H54 (cell line): ENCODE data around the gene IP6K3.

Experiments used
- DNase-seq: peaks from one replicate; pipeline ENCODE4 v3.0.0; 2011; ENCODE audit warnings: low spot score, mixed read lengths; ENCODE audit not compliant: insufficient read length
- FAIRE-seq: peaks from 3 replicates; lab custom pipeline; 2011; peaks lifted over from hg19 to GRCh38; lab: Jason Lieb, UNC
- POLR2A ChIP-seq: IDR thresholded peaks from 2 replicates; pipeline ENCODE4 v1.6.1; 2011; ENCODE audit warnings: low read depth, mild to moderate bottlenecking, low read length

IP6K3 gene

DNA sequence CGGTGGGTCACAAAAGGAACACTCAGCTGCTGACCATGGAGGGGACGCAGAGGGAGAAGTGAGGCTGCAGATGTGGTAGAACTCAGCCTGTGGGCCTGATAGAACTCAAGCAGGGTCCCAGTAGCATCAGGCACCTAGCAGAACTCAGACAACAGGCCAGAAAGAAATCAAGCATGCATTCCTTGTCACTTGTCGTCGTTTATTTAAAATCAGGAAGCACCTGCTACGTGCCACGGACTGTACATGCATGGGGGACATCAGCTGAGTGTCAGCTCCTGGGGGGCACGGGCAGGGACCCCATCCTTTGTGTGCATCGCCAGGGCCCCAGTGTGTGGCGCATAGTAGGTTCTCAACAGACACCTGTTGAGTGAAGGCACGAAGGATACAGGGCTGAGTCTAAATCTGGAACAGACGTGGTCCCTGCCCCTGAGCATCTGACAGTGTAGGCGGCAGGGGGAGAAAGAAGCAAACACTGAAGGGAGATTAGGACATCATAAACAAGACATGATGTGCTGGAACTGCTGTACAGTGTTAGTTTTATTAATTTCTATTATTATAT is 67.7 kb downstream of the IP6K3 start:
- no peak for TF ChIP-seq POLR2A
- DNase-seq: no peak
- FAIRE-seq: no peak

DNA sequence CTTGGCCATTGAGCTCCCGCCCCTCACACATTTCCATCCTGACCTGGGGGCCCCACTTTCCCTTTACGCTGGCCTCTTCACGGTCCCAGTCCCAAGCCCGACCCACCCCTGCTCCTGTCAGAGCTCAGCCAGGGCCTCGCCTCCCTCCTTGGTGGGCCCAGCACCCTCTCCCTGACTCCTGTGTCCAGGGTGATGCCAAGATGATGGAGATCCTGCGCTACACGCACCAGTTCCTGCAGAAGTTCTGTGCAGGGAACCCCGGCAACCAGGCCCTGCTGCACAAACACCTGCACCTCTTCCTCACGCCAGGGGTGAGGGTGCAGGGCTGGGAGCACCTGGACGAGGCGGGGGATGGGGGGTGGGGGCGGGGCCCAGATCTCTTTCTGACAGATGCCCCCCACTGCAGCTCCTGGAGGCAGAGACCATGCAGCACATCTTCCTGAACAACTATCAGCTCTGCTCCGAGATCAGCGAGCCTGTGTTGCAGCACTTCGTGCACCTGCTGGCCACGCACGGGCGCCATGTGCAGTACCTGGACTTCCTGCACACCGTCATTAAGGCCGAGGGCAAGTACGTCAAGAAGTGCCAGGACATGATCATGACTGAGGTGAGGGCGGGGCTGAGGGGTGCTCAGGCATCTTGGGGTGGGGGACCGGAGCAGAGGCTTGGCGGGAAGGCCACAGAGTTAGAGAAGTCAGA is 68.3 kb downstream of the IP6K3 start:
- TF ChIP-seq POLR2A: no peak
- FAIRE-seq (no peak), DNase-seq (no peak)

DNA sequence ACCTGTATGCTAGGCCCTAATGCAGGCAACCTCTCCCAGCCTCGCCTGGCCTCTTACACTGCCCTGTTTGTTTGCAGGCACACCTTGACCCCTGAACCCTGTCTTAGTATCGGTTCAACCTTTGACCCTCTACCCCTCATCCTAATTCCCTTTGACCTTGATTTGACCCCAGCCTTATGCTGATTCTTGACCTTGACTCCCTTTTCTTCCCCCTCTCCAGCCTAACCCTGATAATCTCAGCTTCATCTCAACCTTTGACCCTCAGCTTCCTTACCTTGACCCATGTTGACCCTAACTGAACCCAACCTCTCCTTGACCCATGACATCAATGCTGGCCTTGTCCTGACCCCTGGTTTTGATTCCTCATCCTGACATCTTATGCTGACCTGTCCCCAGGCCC is 69.0 kb downstream of the IP6K3 start:
- DNase-seq: no peak
- TF ChIP-seq POLR2A: no peak
- FAIRE-seq: no peak

DNA sequence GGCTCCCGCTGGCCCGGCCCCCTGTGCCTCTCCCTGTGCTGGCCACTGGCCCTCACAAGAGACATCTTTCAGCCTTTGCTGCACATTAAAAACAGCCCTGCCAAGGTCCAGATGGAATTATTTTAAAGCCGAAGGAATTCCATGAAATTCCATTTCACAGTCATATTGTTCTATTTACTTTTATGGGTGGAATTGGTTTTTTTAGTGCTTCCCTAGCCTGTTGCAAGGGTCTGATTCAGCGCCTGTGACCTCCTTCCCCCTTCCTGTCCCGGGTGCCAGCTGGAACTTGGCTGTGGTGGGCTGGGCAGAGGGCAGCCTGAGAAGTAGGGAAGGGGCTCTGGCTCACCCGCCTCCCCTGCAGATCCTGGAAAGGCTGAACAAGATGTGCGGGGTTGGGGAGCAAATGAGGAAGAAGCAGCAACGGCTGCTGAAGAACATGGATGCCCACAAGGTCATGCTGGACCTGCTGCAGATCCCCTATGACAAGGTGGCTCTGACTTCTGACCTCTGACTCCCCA is 69.5 kb downstream of the IP6K3 start:
- TF ChIP-seq POLR2A: no peak
- FAIRE-seq (no peak), DNase-seq (no peak)

DNA sequence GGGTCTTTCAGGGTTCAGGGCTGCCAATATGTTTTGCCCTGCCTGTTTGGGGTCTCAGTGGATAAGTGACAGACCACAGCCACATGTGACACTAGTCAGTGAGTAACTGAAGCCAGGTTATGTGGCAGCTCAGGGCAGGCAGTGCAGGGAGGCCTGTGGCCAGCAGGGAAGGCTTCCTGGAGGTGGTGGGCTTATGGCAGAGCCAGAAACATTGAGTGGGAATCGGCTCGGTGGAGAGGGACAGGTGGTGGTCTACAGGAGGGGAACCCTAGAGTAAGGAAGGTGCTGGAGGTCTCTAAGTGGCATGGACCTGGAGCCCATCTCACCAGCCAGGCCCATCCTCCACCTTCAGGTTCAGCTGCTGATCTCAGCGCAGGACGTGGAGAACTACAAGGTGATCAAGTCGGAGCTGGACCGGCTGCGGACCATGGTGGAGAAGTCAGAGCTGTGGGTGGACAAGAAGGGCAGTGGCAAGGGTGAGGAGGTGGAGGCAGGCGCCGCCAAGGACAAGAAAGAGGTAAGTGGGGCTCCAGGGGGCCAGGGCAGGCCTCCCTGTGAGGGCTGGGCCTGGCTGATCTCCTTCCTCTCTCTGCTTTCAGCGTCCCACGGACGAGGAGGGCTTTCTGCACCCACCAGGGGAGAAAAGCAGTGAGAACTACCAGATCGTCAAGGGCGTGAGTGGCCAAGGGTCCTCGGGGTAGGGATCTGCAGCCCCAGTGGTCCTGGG is 70.1 kb downstream of the IP6K3 start:
- DNase-seq: no peak
- FAIRE-seq: no peak
- TF ChIP-seq POLR2A: no peak

DNA sequence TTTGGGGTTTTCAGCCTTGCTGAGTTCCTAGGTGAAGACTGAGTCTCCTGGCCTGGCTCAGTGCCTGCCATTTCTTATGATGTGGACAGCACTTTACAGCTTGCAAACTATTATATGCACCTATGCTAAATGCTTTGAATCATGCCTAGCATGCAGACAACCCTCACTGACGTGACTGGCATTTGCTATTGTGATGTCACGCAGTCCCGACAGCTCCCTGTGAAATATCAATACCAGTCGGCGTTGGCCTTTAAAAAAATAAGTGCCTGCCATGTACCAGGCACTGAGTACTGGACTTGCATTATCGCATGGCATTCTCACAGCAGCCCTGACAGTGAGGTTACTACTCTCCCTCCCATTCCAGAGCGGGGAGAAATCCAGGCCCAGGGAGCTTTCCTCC is 70.7 kb downstream of the IP6K3 start:
- TF ChIP-seq POLR2A: no peak
- FAIRE-seq (no peak), DNase-seq (no peak)

DNA sequence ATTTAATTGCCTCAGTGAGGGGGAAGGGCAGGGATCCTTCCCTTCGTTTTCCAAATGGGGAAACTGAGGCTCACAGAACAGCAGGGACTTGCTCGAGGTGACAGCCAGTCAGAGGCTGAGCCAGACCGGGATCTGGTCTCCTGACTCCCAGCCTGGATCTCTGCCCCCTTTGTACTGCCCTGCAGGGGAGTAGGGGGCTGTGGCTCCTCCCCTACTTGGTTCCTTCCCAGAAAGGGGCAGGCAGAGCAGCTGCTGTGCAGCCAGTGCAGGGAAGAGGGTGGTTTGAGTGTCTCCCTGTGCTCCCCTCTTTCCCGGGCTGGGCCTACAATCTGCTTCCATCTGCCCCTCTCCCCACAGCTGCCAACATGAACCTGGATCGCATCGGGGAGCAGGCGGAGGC is 72.9 kb downstream of the IP6K3 start:
- FAIRE-seq (no peak), DNase-seq (no peak)
- TF ChIP-seq POLR2A: no peak

DNA sequence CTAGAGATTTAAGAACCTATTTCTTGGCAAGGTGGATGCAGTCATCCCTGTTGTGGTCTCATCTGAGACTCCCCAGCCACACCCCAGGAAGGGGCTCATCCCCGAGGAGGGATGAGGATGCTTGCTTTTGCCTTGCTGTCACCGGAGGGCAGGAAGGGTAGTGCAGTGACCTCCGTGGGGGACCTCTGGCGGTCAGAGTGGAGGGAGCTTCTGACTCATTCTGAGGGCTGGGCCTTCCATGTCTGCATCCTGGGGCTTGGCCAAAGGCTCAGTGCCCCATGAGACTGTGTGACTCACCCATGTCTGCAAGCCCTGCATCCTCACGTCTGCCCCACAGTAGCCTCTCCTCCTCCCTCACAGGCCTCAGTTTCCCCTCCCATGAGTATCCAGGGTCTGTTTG is 73.9 kb downstream of the IP6K3 start:
- no peak for TF ChIP-seq POLR2A
- DNase-seq (peak; percentile 95), FAIRE-seq (peak; percentile 89)

DNA sequence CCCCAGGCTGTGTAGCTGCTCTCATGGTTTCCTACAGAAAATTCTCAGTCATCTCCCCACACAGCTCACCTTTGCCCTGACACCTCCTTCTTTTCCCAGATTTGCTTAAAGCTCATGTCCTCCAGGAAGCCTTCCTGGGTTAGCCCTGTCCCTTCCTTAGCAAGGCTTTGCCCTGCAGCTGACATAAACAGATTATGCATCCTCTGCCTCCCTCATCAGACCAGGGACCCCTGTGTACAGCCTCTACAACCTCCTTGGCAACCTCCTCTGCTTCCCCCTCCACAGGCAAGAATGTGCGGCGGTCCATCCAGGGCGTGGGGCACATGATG is 75.0 kb downstream of the IP6K3 start:
- FAIRE-seq (no peak), DNase-seq (no peak)
- TF ChIP-seq POLR2A: no peak
